ENCODE results near the gene MKKS.

- TF ChIP-seq CTCF (IDR thresholded peaks at IDR 0.05; ENCODE audit: borderline replicate concordance, extremely low read depth, low read length, poor library complexity, severe bottlenecking) (no peak), EZH2 (IDR thresholded peaks at IDR 0.05; ENCODE audit: borderline replicate concordance, low read depth, low read length, severe bottlenecking) (no peak)
Measured at GRCh38 chr20:10469056-10469455, 35.0 kb upstream of the MKKS start.
